GM18499 (cell line): ENCODE measurements around the gene CELF2.

Experiments
- ATAC-seq: cut with Tn5 transposase; IDR thresholded peaks from one replicate; pipeline ENCODE4 v1.9.1; 2021; ENCODE audit warnings: moderate number of reproducible peaks; ENCODE audit not compliant: insufficient read depth, unreplicated experiment

The CELF2 gene

GRCh38 chr10:11019724-11020547 lies 2.3 kb downstream of the CELF2 start:
- no peak for ATAC-seq

GRCh38 chr10:11020548-11020942 lies 2.9 kb downstream of the CELF2 start:
- ATAC-seq, result no peak

- ATAC-seq, result no peak
These were observed 4.5 kb downstream of the CELF2 start for GRCh38 chr10:11022213-11022612.

- ATAC-seq, result no peak
These were observed 5.6 kb downstream of the CELF2 start for GRCh38 chr10:11023009-11023953.

- no peak for ATAC-seq
These were observed 6.9 kb downstream of the CELF2 start for GRCh38 chr10:11024596-11024995.

GRCh38 chr10:11025978-11026377 lies 8.3 kb downstream of the CELF2 start:
- ATAC-seq, result no peak

- no peak for ATAC-seq
These were observed 9.1 kb downstream of the CELF2 start for GRCh38 chr10:11026773-11027172.

GRCh38 chr10:11034762-11035161 lies 17.1 kb downstream of the CELF2 start:
- ATAC-seq, result no peak

GRCh38 chr10:11035301-11035991 lies 17.8 kb downstream of the CELF2 start:
- no peak for ATAC-seq

- no peak for ATAC-seq
These were observed 18.8 kb downstream of the CELF2 start for GRCh38 chr10:11036424-11037011.

GRCh38 chr10:11037991-11038390 lies 20.3 kb downstream of the CELF2 start:
- ATAC-seq, result no peak

- no peak for ATAC-seq
These were observed 24.7 kb downstream of the CELF2 start for GRCh38 chr10:11042357-11042756.

- no peak for ATAC-seq
These were observed 25.4 kb downstream of the CELF2 start for GRCh38 chr10:11043039-11043438.

- no peak for ATAC-seq
These were observed 25.9 kb downstream of the CELF2 start for GRCh38 chr10:11043446-11044127.

- ATAC-seq, result no peak
These were observed 27.8 kb downstream of the CELF2 start for GRCh38 chr10:11045487-11045886.

GRCh38 chr10:11045995-11046775 lies 28.5 kb downstream of the CELF2 start:
- ATAC-seq, result no peak

GRCh38 chr10:11046776-11047160 lies 29.1 kb downstream of the CELF2 start:
- no peak for ATAC-seq

GRCh38 chr10:11048707-11049278 lies 31.1 kb downstream of the CELF2 start:
- no peak for ATAC-seq

- no peak for ATAC-seq
These were observed 32.1 kb downstream of the CELF2 start for GRCh38 chr10:11049806-11050205.
